Islet of Langerhans (tissue), 1 donor: ENCODE measurements around the gene RPS3A.
"Not testable (repeated sequence)": the region's sequence is repeated elsewhere in the genome, so short reads cannot be mapped to it uniquely, and the experiment has no call there.

ENCODE experiments used
- FAIRE-seq: peaks from one replicate; lab custom pipeline; 2011; peaks lifted over from hg19 to GRCh38; lab: Jason Lieb, UNC

The RPS3A gene

DNA sequence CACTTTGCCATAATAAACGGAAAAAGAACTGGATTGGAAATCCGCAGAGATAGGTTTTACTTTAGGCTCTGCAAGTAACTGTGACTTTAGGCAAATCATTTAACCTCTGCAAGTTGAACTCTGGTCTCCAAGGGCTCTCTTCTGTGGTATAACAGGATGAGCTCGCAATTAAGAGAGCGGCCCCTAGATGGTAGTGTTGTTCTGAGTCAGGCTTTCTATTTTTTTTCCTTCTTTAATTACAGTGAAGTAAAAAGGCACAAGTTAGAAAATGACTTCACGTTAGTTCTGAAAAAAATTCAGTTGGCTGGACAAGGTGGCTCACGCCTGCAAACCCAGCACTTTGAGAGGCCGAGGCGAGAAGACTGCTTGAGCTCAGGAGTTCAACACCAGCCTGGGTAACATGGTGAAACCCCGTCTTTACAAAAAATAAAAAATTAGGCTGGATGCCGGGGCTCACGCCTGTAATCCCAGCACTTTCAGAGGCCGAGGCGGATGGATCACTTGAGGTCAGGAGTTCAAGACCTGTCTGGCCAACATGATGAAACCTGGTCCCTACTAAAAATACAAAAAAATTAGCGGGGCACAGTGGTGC lies 18.0 kb downstream of the RPS3A start:
- peak; percentile 92 for FAIRE-seq

DNA sequence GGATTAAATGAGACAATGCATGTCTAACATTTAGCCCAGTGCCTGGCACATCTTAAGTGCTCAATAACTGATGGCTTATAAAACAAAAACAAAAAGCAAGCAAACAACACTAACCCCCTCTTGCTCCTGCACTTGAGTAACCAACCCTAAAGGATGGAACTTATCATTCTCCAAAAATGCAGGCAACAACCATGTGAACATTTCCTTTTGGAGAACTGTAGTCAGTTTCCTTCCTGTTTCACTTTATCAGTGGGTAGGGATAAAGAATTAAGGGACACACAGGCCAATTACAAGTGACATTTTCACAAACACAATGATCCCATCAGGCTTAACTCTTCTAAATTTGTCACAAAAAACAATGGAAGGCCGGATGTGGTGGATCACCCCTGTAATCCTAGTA lies 30.4 kb downstream of the RPS3A start:
- FAIRE-seq: no peak

DNA sequence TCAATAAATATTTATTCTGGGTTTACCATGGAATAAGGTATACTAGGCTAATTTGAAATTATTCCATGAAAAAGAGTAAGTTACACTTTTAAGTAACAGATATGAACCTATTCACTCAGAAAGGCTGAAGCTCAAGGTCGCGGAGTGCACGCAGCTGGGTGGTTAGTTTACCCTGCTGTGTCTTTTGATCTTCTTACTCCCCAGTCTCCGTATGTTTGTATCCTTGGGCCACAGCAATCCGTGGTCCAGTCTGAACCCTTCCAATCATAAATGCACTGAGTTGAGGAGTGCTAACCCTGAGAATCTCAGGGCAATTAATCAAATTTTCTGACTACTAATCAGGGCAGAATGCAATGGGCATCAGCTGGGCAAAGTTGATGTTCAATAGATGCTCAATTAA lies 33.9 kb downstream of the RPS3A start:
- FAIRE-seq: no peak

DNA sequence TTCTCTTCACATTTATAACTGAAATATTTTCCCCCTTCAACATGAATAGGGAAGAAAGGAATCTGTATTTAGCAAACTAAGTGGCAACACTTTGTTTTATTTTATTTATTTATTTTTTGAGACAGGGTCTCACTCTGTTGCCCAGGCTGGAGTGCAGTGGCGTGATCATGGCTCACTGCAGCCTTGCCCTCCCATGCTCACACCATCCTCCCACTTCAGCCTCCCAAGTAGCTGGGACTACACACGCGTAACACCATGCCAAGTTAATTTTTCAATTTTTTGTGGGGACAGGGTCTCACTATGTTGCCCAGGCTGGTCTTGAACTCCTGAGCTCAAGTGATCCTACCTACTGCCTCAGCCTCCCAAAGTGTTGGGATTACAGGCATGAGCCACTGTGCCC lies 36.6 kb downstream of the RPS3A start:
- FAIRE-seq: not testable (repeated sequence)

DNA sequence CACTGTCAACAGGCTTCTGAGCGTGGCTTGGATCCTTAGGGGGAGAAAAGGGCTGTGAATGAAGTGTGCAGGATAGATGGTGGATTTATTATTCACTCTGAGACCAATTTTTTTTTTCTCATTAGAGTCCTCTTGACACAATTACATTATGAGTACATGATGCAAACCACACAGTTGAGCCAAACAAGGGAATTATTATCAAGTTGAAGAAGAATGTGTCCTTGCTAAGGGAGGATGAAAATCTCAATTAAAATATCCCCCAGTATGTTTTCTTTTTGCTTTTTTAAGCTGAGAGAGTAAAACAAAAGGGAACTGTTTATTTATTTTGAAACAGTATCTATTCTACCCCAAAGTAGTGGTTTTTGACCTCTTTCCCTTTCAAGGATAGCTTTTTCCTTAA lies 40.4 kb downstream of the RPS3A start:
- no peak for FAIRE-seq

DNA sequence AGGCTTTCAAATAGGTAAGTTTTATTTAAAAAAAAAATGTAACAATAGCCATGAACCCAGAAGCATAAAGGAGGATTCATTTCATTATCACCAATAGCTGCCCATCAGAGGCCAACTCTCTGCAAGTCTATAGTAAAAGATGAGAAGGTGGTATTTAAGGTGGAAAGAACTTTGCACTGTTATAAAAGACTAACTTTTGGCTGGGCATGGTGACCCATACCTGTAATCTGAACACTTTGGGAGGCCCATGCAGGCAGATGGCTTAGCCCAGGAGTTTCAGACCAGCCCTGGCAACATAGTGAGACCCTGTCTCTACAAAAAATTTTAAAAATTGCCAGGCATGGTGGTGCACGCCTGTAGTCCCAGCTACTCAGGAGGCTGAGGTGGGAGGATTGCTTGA lies 43.3 kb downstream of the RPS3A start:
- FAIRE-seq: no peak

DNA sequence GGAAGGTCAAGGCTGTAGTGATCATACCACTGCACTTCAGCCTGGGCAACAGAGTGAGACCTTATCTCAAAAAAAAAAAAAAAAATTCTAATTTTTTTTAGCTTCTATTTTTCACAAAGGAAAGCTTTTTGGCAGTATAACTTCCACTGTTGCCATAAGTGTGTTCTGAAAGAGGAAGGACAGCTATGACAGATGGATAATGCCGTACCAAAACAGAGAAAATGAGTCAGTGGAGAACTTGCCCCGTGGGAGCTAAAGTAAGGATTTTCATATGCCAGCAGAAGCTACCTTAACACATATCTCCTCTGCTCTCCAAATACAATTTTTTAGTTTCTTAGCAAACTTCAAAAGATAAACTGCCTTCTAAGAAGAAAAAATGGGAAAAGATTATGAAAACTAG lies 43.7 kb downstream of the RPS3A start:
- no peak for FAIRE-seq

DNA sequence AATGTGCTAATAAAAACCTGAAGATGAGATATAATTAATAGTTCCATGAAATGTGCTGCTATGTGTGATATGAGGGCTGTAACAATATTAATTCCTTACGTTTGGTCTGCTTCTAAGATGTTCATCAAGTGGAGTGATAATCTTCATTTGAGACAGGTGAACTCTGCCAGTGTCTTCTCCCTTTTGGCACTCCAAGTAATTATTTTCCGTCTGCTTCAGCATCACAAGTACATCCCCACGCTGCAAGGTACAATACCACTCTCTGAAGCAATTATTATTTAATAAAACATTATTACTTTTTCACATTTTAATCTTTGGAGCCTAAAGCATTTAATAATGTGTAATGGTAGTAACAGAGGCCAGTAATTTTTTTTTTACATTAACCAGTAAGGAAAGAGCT lies 44.4 kb downstream of the RPS3A start:
- no peak for FAIRE-seq

DNA sequence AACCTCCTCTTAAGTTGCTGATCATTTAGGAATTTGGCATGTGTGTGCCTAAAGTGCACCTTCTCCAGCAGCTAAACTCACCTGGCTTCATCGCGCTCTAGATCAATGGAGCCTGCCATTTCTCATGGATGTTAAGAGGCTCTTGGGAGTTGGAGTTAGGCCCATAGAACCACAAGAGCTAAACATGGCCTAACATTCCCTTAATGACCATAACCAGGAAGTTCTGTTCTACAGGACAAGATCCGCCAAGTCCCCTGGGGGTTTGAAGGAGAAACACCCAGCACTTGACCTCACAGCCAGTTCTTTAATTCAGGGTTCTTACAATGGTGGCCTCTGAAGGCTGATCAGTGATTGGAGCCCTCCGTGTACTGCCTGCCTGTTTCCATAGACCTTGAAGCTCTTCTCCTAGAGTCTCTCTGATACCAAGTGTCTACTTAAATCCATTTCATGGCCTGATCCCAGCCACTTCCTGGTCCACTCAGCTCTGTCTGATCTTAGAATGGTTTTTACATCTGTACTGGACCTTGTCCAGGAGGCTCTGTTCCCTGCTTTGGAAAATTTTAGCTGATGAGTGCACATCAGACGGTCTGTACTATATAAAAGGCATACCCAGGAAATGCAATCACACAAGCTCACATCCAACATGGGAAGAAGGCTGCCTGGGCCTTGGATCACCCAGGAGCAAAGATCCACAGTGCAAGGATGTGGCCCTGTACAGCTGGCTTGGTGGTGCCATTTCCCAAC lies 45.1 kb downstream of the RPS3A start:
- FAIRE-seq: no peak

DNA sequence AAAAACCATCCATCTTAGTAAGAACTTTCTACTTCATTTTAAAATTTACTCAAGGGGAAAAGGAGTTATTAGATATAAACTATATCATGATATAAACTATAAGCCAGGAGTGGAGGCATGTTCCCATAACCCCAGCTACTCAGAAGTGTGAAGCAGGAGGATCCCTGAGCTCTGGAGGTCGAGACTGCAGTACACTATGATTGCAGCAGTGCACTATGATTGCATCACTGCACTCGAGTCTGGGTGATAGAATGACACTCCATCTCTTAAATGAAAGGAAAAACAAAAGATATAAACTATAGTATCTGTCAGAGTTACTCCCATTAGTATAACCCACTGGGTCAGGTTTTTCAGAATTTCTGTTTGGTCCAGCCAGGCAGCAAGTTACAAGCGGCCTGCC lies 47.6 kb downstream of the RPS3A start:
- FAIRE-seq: no peak

DNA sequence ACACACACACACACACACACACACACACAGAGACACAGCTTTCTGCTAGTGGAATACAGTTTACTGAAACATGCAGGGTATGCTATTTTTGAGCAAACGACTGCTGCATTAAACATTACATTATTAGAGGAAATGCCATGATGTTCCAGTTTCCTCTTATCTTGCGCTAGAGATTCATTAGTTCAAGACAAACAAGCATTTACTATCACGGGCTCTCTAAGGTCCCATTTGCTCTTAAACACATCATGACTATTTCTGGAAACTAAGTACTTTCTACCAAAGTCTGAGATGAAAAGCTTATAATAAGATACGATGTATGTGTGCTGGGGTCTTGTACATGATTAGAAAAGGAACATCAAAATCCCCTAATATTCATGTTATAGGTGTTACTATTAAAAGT lies 48.8 kb downstream of the RPS3A start:
- FAIRE-seq: no peak

DNA sequence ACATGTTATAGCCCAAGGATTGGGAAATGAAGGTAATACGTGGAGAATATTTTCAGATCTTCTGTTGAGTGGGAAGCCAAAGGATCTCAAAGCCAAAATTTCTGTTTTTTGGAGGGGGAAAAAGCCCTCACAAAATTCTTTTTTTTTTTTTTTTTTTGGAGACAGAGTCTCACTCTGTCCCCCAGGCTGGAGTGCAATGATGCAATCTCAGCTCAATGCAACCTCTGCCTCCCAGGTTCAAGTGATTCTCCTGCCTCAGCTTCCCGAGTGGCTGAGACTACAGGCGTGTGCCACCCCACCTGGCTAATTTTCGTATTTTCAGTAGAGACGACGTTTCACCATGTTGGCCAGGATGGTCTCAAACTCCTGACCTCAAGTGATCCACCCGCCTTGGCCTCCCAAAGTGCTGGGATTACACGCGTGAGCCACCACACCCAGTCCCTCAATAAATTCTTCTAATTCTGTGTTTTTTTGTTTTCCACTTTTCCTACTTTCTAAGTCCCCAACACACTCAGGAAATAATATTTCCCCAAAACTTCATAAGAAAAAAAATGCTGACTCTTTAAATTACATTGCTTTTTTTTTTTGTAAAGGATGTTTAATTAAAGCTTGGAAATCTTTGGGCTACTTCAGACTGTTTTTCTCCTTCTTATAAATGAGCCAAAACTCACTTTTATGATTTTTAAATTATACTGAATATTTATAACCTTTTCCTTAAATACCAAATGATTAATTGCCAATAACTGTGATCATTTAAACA lies 51.6 kb downstream of the RPS3A start:
- no peak for FAIRE-seq

DNA sequence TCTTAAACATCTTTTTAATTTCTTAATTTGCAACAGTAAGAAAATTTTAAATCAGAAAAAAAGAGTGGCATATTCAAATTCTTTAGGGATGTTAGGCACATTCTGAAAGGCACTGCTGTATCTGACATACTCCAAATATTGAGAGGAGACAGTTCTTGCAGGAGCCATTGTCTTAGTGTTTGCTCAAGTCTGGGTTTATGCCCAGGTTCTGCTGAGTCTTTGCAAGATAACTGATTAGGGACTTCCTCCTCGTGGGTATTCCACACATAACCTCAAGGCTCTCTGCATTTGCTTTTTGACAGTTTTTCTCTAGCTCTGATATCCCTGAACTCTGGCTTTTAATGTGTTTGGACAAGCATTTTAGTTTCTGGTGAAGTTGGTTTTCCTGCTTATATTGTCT lies 52.6 kb downstream of the RPS3A start:
- FAIRE-seq: no peak

DNA sequence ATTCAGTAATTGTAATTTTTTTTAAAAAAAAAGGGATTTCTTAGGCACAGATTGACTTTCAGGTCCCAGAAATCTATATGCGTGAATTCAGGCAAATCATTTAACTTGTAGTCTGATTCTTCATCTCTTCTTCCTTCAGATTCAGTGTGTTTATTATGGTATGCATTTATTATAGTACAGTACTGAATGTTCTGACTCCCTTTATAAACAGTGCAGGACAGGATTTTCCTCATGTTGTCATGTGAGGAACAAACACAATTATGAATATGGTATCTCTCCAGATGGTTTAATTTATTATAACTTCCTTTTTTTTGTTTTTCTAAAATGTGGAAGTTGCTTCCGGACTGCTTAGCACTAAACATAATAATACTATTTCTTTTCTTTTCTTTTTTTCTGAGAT lies 54.2 kb downstream of the RPS3A start:
- no peak for FAIRE-seq
